Muscle of leg (tissue), 11 donors: ENCODE measurements around the gene CEBPG. TPM values are rescaled to one million over a fixed set of nuclear protein-coding genes. Genes with fewer than 3 reads are reported as not detected.
A peak's percentile ranks its signal among the peaks of the same experiment; 100 is the strongest.

Source experiments
- DNase-seq: peaks from one replicate; pipeline ENCODE4 v3.0.0; 2013
- H3K27ac ChIP-seq: one replicate; pipeline ENCODE4 v1.5.1; 2013; ENCODE audit warnings: mild to moderate bottlenecking, low read length, control low read depth
- H3K27me3 ChIP-seq: one replicate; pipeline ENCODE4 v1.6.1; 2013; ENCODE audit warnings: low read length; ENCODE audit not compliant: control insufficient read depth, insufficient read depth
- H3K36me3 ChIP-seq: one replicate; pipeline ENCODE4 v1.6.1; 2013; ENCODE audit warnings: low read length; ENCODE audit not compliant: control insufficient read depth, insufficient read depth
- H3K4me1 ChIP-seq: one replicate; pipeline ENCODE4 v1.6.1; 2013; ENCODE audit warnings: low read length; ENCODE audit not compliant: control insufficient read depth, insufficient read depth
- H3K4me3 ChIP-seq: one replicate; pipeline ENCODE4 v1.5.1; 2013; ENCODE audit warnings: low read length, control low read depth
- H3K9me3 ChIP-seq: replicated peaks from 2 replicates; pipeline ENCODE4 v1.6.1; 2013; ENCODE audit warnings: low read depth, low read length; ENCODE audit not compliant: control insufficient read depth
- WGBS: methylation state at CpG from one replicate; pipeline ENCODE4 v1.1.5; 2013; ENCODE audit warnings: missing lambda C conversion rate; ENCODE audit not compliant: insufficient coverage; 5-methylcytosine and 5-hydroxymethylcytosine counted together
- polyA plus RNA-seq, 8 donors: library from polyadenylated mRNA; unstranded; fragments of 120-200 nt; gene quantifications; one replicate each; pipeline versions ENCODE4 v1.2.1 to v1.2.3, GENCODE V29; 2013; ENCODE audit warnings: inconsistent platforms in 1 of 8, low replicate concordance in 1 of 8; ENCODE audit not compliant: insufficient read length in 8 of 8, insufficient read depth in 1 of 8
- total RNA-seq: library from RNA; stranded (reverse); fragments of 120-200 nt; gene quantifications from one replicate; pipeline ENCODE4 v1.2.4, GENCODE V29; 2013

CEBPG gene
- total and polyA plus RNA-seq, 9 donors = 15.4 to 23.3 (median 18.1) TPM

DNA sequence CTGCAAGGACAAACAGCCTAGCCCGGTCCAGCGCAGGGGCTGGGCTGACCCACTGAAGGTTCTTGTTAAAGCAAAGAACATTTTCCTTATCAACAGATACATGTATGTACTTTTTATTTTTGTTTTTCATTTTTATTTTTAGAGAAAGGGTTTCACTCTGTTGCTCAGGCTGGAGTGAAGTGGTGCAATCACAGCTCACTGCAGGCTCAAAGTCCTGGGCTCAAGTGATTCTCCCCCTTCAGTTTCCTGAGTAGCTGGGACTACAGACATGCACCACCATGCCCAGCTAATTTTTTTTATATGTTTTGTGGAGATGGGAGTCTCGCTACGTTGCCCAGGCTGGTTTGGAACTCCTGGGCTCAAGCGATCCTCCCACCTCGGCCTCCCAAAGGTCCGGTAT is 47.9 kb downstream of the CEBPG start:
- WGBS = 80% methylated on average over 1 of the region's 7 CpGs
- Histone ChIP-seq H3K27ac (no peak overlapping the region), H3K4me3 (no peak overlapping the region), H3K36me3 (no peaks in the 10 kb centered on the region), H3K4me1 (peaks cover 10% of the 10 kb centered on the region), H3K9me3 (no peaks in the 10 kb centered on the region), H3K27me3 (no peaks in the 10 kb centered on the region)
- DNase-seq = no peak

DNA sequence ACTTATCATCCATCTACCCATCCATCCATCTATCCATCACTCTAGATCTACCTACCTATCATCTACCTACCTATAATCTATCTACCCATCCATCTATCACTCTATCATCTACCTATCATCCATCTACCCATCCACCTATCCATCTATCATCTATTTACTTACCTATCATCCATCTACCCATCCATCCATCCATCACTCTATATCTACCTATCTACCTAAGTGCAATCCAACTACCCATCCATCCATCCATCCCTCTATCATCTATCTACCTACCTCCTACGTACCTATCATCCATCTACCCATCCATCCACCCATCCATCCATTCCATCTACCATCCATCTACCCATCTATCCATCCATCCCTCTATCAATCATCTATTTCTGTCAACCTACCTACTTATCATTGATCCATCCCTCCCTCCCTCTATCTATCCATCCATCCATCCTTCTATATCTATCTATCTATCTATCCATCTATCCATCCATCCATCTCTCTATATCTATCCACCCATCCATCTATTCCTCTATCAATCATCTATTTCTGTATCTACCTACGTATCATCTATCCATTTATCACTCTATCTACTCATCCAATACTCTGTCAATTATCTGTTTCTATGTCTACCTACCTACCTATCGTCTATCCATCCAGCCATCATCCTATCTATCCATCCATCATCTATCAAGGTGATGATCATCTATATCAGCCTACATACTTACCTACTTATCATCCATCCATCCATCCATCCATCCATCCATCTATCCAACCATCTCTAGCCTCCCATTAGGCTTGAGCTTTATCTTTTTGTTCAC is 49.1 kb downstream of the CEBPG start:
- Histone ChIP-seq H3K9me3 (no peaks in the 10 kb centered on the region), H3K4me1 (no peaks in the 10 kb centered on the region), H3K36me3 (no peaks in the 10 kb centered on the region), H3K27me3 (no peaks in the 10 kb centered on the region), H3K27ac (no peak overlapping the region), H3K4me3 (no peak overlapping the region)
- DNase-seq = no peak
- WGBS = 96% methylated on average over 3 of the region's 3 CpGs

DNA sequence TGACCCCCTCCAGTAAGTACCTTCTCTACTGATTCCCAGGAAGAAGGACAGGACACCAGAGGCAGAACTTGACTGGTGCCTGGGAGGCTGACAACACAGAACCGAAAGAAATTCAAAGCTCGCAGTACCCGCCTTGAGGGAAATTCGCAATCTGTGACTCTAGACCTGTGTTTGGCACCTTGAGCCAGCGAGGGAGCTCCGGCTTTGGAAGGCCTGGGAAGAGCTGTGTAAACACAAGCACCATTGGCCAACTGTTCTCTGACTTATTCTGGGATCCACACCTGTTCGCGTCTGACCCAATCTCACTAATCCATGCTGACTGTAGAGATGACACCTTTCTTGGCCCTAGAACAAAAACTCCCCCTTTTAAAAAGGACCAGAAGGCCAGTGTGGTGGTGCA is 50.7 kb downstream of the CEBPG start:
- Histone ChIP-seq H3K36me3 (no peaks in the 10 kb centered on the region), H3K9me3 (no peaks in the 10 kb centered on the region), H3K27ac (no peak overlapping the region), H3K4me3 (no peak overlapping the region), H3K4me1 (no peaks in the 10 kb centered on the region), H3K27me3 (no peaks in the 10 kb centered on the region)
- WGBS = 94% methylated on average over 6 of the region's 8 CpGs
- no peak for DNase-seq

DNA sequence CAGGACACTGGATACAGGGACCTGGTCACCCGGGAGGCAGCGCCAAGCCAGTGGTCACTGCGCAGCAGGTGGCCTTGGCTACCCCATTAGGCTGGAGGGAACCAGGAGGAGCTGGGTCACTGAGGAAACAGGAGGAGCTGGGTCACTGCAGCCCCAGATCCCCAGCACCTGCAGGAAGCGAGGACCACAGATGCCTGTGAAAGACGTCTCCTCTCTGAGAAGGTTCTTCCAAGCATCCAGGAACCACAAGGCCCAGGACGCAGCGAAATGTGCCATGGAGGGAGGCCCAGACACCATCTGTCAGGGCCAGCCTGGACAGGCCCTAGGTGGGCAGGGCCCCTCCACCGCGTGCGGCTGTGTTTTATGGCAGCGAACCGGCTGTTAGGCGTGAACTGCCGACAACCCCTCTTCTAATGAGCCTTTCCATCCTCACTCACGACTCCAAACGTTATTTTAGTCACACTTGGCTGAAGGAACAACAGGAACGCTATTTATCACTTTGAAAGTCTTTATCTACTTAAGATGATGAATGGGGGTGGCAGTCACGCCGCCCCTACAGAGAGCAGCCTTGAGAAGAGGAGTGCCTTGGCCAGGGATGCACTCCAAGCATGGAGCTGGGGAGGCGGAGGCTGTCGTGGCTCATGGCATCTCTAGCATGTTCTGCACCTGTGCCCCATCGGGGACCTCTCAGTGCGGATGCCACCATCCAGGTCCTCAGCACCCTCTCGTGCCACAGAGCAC is 53.3 kb downstream of the CEBPG start:
- no peaks in the 10 kb centered on the region for H3K4me1 ChIP-seq
- H3K4me3 ChIP-seq = no peak overlapping the region
- no peaks in the 10 kb centered on the region for H3K9me3 ChIP-seq
- WGBS = 67% methylated on average over 15 of the region's 24 CpGs
- no peak overlapping the region for H3K27ac ChIP-seq
- DNase-seq = no peak
- H3K27me3 ChIP-seq = no peaks in the 10 kb centered on the region
- no peaks in the 10 kb centered on the region for H3K36me3 ChIP-seq

DNA sequence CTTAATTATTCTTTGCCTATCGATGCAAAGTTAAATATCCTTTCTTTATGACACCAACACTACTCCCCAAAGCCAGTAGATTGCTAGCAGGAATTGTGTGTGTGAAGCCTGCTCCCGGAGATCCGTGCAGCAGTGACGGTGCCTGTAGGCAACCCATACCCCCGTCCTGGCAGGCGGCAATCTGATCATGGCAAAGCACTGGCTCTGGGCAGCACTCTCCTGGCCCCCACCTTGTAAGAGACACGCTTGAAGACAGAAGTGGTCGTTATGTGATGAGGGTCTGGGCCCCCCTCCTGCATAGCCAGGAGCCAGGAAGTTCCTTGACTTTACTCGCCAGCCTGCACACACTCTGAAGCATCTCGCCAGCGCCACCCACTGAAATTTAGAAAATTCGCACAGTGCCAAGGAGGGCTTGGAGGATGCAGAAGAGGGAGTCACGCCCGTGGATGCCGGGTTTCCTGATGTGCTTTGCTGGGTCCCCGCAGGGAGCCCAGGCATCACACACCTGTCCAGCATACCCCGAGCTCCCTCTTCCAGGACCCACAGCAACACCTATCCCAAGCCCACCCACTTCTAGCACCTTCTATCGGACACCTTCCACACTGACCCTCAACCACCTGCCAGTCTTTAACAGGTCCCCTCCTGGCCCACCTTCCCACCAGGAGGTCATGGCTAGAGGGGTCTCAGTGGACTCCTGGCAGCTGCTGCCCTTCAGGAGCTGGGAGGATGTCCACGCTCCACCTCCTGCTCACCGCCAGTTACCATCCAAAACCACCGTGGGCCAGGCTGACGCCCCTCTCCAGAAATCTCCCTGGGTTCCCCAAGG is 54.5 kb downstream of the CEBPG start:
- Histone ChIP-seq H3K27ac (no peak overlapping the region), H3K4me3 (no peak overlapping the region), H3K27me3 (no peaks in the 10 kb centered on the region), H3K9me3 (no peaks in the 10 kb centered on the region), H3K4me1 (peaks cover 8% of the 10 kb centered on the region), H3K36me3 (no peaks in the 10 kb centered on the region)
- no peak for DNase-seq
- 73% methylated on average over 14 of the region's 22 CpGs for WGBS

DNA sequence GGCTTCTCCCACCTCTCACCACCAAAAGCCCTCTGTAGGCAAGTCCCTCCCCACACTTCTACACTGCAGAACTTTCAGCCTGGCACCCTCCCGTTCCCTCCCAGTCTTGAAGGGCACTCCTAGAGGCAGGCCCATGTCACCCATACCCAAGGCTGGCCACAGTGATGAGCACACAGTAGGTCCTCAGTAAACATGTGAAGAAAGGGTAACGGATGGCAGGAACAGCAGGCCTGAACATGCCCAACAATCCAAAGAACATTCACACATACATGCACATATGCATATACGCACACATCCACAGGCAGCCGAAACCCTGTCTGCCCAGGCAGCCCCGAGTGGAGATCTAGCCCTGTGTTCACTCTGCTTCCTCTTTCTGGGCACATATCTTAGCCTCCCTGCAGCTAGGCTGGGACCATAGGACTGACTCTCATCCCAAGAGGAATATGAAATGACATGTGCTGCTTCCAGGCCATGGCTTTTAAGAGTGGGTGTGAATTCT is 55.2 kb downstream of the CEBPG start:
- no peaks in the 10 kb centered on the region for H3K27me3 ChIP-seq
- H3K27ac ChIP-seq = no peak overlapping the region
- no peaks in the 10 kb centered on the region for H3K9me3 ChIP-seq
- no peaks in the 10 kb centered on the region for H3K36me3 ChIP-seq
- WGBS = 89% methylated on average over 4 of the region's 5 CpGs
- H3K4me1 ChIP-seq = peaks cover 8% of the 10 kb centered on the region
- no peak overlapping the region for H3K4me3 ChIP-seq
- DNase-seq = no peak

DNA sequence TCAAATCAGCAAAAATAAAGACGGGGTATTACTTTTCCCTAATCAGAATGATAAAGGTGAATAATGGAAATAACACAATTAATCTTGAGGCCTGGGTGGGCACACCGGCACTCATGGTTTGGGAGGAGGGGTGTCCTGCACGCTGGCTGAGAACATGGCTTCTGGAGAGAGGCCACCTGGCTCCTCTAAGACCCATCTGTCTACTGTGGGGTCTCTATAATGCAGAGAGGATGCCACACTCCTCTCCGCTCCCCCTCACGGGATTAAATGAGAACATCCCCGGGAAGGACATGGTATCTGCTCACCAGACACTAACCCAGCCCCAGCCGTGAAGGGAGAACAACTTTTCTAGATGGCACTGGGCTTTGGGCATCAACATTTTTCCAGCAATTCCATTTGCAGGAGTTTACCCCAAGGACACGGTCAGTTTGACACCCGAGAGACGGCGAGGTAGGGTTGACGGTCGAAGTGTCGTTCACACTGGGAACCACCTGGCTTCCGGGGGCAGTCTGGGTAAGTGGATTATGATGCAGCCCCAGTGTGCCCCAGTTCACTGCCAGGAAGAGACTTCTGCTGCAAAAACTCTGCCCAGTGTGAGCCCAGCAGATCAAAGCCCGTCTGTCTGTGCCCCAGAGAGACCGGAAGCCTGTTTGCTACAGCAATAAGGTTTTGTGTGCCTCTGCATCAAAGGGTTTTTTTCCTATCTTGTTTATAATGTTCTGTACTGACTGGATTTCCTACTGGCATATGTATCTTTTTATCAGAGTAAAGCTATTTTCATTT is 56.6 kb downstream of the CEBPG start:
- no peaks in the 10 kb centered on the region for H3K9me3 ChIP-seq
- 52% methylated on average over 11 of the region's 17 CpGs for WGBS
- DNase-seq = no peak
- no peaks in the 10 kb centered on the region for H3K36me3 ChIP-seq
- no peak overlapping the region for H3K4me3 ChIP-seq
- no peak overlapping the region for H3K27ac ChIP-seq
- H3K4me1 ChIP-seq = peaks cover 14% of the 10 kb centered on the region
- H3K27me3 ChIP-seq = no peaks in the 10 kb centered on the region

DNA sequence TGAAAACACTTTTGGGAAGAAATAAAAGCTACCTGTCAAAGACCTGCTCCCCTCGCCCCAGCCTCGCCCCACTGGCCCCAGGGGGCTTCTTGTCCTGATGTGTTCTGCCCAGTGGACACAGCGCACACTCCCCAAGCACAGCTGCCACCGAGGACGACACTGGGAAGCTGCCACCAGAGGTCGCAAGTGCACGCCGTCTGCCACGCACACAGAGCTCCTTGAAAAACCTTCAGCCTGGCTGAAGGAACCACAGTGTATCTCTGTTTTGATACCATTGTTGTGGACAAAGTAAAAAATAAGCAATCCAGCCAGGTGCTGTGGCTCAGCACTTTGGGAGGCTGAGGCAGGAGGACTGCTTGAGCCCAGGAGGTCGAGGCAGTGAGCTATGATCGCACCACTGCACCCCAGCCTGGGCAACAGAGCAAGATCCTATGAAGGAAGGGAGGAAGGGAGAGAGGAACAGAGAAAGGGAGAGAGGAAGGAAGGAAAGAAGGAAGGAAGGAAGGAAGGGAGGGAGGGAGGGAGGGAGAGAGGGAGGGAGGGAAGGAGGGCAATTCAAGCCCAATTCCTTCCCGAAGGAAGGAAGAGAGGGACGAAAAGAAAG is 57.3 kb downstream of the CEBPG start:
- peak; percentile 74 for DNase-seq
- H3K4me1 ChIP-seq = peaks cover 17% of the 10 kb centered on the region
- no peaks in the 10 kb centered on the region for H3K27me3 ChIP-seq
- no peaks in the 10 kb centered on the region for H3K36me3 ChIP-seq
- WGBS = 26% methylated on average over 8 of the region's 13 CpGs
- no peaks in the 10 kb centered on the region for H3K9me3 ChIP-seq
- no peak overlapping the region for H3K4me3 ChIP-seq
- H3K27ac ChIP-seq = no peak overlapping the region

DNA sequence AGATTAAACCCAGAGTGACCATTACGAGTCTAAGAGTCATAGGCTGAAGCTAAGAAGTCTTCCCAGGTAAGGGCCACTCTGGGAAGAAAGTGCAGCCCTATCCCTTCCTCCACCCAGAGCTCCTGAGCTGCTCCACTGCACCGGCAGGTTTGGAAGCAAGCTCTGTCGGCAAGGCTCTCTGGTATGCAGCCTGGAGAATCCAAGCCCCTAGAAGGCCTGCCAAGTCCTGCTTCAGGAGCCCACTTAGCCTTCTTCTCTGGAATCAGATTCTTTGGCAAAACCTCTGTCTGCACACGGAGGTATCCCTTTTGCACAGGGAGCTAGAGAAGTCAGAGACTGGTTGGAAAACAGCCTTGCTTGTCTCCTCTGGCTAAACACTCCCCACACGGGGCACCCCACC is 58.5 kb downstream of the CEBPG start:
- H3K27me3 ChIP-seq = no peaks in the 10 kb centered on the region
- no peaks in the 10 kb centered on the region for H3K36me3 ChIP-seq
- H3K4me1 ChIP-seq = peaks cover 17% of the 10 kb centered on the region
- WGBS = 21% methylated on average over 4 of the region's 5 CpGs
- no peaks in the 10 kb centered on the region for H3K9me3 ChIP-seq
- no peak overlapping the region for H3K27ac ChIP-seq
- peak; percentile 55 for DNase-seq
- no peak overlapping the region for H3K4me3 ChIP-seq
